ENCODE data around the gene ZNF592.

The ZNF592 gene

GRCh38 chr15:84782346-84782745 lies 34.0 kb downstream of the ZNF592 start:
- DNase-seq (ENCODE audit: low spot score) = no peak

GRCh38 chr15:84783493-84784251 lies 35.3 kb downstream of the ZNF592 start:
- no peak for DNase-seq (ENCODE audit: low spot score)

DNA sequence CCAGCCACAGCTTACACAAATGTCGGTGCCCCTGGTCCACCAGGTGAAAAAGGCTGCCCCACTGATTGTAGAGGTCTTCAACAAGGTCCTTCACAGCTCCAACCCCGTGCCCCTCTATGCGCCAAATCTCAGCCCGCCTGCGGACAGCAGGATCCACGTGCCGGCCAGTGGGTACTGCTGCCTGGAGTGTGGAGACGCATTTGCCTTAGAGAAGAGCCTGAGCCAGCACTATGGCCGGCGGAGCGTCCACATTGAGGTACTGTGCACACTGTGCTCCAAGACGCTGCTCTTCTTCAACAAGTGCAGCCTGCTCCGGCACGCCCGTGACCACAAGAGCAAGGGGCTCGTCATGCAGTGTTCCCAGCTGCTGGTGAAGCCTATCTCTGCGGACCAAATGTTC lies 35.9 kb downstream of the ZNF592 start:
- no peak for DNase-seq (ENCODE audit: low spot score)

DNA sequence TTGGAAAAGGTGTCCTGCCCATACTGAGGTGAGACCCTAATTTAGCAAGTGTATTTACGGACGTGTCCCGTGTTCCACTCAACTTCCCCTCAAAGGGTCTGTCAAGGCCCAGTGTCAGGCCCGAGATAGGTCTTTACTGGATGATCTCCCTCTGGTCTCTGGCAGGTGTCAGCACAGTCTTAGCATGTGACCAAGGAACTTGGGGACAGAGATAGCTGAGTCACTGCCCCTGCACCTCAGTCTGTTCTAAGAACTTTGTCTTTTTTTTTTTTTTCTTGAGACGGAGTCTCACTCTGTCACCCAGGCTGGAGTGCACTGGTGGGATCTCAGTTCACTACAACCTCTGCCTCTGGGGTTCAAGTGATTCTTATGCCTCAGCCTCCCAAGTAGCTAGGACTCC lies 36.7 kb downstream of the ZNF592 start:
- DNase-seq (ENCODE audit: low spot score) = no peak

DNA sequence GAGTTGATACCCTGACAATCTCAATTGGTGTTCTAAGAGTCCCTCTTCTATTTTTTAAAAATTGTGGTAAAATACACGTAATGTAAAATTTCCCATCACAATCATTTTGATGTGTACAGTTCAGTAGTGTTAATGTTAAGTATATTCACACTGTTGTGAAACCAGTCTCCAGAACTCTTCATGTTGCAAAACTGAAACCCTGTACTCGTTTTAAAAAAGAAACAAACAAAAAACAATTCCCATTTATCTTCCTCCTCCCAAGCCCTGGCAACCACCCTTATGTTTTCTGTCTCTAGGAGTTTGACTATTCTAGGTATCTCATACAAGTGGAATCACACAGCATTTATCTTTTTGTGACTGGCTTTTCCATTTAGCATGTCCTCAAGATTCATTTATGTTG lies 40.1 kb downstream of the ZNF592 start:
- no peak for DNase-seq (ENCODE audit: low spot score)

GRCh38 chr15:84789762-84790161 lies 41.4 kb downstream of the ZNF592 start:
- no peak for DNase-seq (ENCODE audit: low spot score)

DNA sequence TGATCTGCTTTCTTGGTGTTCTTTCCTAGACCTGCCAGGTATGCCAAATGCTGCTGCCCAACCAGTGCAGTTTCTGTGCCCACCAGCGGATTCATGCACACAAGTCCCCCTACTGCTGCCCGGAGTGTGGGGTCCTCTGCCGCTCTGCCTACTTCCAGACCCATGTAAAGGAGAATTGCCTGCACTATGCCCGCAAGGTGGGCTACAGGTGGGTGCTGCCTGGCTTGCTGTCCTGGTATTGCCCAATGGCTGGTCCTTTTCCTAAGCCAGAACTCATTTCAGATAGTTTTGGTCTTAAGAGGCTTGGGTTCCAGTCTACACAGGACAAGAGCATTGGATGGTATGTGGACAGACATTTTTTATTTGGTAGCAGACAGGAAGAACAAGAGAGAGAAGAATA lies 42.3 kb downstream of the ZNF592 start:
- no peak for DNase-seq (ENCODE audit: low spot score)

- DNase-seq (ENCODE audit: low spot score) = no peak
Measured at GRCh38 chr15:84791763-84792162, 43.4 kb downstream of the ZNF592 start.

DNA sequence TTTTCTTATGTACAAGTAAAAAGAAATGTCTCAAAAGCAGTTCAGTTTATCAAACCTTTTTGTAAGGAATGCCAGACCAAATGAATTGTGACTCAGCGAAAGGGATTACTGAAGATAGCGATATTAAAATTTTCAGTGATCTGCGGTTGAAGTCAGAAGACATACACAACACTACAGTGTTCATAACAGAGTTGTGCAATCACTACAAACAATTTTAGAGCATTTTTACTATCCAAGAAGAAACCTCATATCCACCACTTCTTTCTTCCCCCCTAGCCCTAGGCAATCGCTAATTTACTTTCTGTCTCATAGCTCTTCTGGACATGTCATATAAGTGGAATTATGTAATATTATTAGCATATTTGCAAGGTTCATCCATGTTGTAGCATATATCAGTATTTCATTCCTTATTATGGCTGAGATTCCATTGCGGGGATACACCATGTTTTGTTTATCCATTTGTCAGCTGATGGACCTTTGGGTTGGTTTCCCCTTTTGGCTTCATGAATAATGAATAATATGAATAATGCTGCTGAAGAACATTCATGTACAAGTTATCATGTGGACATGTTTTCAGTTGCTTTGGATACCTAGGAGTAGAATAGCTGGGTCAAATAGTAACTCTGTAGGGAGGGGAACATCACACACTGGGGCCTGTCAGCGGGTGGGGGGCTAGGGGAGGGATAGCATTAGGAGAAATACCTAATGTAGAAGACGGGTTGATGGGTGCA lies 45.2 kb downstream of the ZNF592 start:
- DNase-seq (ENCODE audit: low spot score) = no peak

- DNase-seq (ENCODE audit: low spot score) = no peak
Measured at GRCh38 chr15:84794162-84794547, 45.8 kb downstream of the ZNF592 start.

DNA sequence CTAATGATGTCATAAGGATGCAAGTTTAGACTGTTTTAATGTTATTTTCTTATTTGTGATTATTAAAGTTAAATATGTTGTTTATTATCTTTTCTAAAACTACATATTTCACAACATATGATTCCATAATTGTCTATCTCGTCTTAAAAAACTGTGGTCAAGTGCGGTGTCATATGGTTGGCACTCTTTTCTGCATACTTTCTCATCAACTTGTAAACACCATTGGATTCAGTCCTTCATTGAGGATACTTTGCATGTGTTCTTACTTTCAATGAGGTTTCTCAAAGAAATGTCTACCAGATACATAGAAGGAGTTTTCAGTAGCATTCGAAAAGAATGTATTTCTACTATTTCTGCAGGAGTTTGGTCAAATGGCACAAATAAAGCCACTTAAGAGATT lies 46.8 kb downstream of the ZNF592 start:
- DNase-seq (ENCODE audit: low spot score) = no peak

GRCh38 chr15:84797212-84797611 lies 48.8 kb downstream of the ZNF592 start:
- no peak for DNase-seq (ENCODE audit: low spot score)

GRCh38 chr15:84797801-84798200 lies 49.4 kb downstream of the ZNF592 start:
- DNase-seq (ENCODE audit: low spot score) = no peak

GRCh38 chr15:84798436-84798946 lies 50.1 kb downstream of the ZNF592 start:
- DNase-seq (ENCODE audit: low spot score) = no peak

DNA sequence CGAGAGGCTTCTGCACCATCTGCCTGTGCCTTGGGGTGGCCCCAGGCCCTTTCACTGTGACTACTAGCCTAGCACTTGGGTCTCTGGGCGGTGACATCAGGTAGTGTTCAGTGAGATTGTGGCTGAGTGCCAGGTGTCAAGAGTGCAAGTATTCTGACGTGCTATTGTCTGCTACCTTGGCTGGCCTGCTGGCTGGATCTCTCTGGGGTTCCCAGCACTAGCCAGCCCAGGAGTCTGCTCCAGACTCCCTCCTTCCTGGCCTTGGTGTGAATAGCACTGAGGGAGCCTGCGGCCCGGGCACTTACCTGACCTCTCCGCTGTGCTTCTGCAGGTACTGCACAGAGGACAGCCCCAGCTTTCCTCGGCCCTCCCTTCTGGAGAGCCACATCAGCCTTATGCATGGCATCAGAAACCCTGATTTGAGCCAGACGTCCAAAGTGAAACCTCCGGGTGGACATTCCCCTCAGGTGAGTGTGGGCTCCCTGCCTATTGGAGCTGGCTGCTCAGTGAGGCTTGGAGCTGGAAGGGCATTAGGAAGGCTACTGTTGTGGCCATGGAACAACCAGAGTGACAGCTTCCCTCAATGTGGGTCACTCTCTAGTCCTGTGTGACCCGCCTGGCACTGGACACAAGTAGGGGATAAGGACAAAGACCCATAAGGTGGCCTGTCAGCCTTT lies 51.3 kb downstream of the ZNF592 start:
- no peak for DNase-seq (ENCODE audit: low spot score)

DNA sequence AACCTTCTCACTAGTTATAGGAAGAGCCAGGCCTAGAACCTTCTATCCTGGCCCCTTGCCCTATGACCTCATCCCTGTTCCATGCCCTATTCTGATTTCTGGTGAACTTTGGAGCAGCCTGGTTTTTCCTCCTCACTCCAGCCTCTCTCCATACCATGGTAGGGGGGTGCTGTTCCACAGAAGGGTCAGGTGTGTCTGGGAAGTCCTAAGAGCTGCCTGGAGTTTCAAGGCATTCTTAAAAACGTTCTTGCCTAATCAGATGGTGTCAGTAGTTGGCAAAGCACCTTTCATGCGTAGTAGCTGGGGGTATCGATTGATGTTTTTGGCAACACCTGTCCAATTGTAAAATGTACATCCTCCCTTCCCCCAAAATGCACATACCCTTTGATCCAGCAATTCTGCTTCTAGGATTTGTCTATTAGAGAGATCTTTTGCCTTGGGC lies 52.0 kb downstream of the ZNF592 start:
- DNase-seq (ENCODE audit: low spot score) = no peak

DNA sequence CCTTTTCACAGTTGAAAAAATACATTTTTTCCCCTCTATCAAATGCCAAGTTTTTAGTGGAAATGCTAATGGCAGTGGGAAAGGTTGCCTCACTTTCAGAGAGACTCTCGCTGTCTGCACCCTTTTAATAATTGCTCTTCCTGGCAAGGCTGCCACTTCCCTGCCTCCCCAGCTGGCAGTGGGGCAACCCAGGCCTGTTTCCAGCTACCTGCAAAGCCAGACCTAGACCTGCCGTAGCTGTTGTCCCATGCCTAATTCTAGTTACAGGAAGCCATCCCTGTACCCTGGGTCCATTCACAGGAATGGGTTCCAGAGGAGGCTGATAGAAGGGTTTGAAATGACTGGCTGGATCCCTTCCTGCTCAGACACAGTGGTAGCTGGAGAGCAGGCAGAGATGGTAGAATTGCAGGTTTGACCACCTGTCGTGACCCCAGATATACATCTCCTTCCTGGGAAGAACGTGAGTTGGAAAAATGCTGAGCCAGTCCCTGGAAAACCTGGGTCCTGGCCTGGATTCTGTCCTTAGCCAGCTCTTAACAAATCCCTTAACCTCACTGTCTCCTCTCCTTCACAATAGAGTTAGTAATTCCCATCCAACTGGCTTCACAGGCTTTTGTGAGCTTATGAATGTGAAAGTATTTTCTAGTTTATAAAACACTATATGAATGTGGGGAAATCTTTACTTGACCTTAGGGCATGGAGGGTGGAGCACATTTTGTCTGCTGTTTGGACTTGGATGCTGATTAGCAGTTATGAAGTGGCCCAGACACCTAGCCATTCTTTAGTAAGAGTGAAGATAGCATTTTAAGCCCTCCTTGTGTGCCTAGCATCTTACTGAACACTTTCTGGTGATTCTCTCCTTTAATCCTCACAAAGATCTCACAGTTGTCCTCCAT lies 55.9 kb downstream of the ZNF592 start:
- DNase-seq (ENCODE audit: low spot score) = no peak

GRCh38 chr15:84805221-84805620 lies 56.8 kb downstream of the ZNF592 start:
- DNase-seq (ENCODE audit: low spot score) = no peak

- DNase-seq (ENCODE audit: low spot score) = no peak
Measured at GRCh38 chr15:84807228-84807627, 58.8 kb downstream of the ZNF592 start.

DNA sequence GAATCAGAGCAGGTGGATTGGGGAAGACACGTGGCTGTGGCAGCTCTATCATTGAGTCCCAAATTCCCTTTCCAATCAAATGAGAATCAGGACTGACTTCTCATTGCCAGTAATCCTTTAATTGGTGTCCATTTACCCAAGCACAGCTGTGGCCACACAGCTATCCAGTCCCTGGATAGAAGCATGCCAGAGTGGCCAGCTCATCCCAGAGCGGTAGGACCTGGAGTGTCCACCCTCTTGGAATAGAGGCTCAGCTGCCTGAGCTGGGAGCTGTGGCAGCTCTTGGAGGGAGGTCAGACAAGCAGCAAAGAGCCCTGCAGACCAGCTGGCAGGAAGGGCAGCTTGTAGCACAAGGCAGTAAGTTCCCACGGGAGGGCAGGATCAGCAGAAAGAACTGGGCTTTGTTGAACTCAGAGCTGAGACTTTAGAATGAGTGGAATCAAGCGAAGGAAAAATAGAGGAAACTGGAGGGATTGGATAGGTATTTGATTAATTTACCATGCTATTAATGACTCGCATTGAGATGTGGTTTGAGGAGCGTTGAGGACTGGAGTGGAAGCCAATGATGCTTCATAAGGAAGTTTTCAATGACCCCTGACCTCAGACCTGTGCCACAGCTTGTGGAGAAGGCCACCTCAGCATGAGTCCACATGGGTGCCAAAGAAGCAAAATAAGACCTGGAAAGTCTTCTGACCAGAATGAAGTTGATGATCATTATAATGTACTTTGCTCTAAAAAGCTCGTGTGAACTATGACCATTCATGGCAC lies 61.9 kb downstream of the ZNF592 start:
- DNase-seq (ENCODE audit: low spot score) = no peak

GRCh38 chr15:84811151-84811550 lies 62.8 kb downstream of the ZNF592 start:
- DNase-seq (ENCODE audit: low spot score) = no peak
